Uterus (tissue), 4 donors: ENCODE results near the gene BAK1. TPM values are rescaled to one million over a fixed set of nuclear protein-coding genes. Genes with fewer than 3 reads are reported as not detected.

Experiments used
- DNase-seq, 2 donors: peaks; one replicate each; pipeline ENCODE4 v3.0.0-alpha.2; 2019 to 2020
- H3K27ac ChIP-seq, 2 donors: fragments of 200-600 bp; sonication (generic); 1 replicate in 1 of 2; 2 replicates in 1 of 2; pipeline ENCODE4 v1.5.1; 2016 to 2018
- H3K27me3 ChIP-seq, 2 donors: fragments of 200-600 bp; sonication (generic); one replicate each; pipeline ENCODE4 v1.5.1; 2018 to 2019; ENCODE audit warnings: control low read depth in 1 of 2
- H3K36me3 ChIP-seq, 2 donors: fragments of 200-600 bp; sonication (generic); one replicate each; pipeline ENCODE4 v1.5.1; 2019; ENCODE audit warnings: control low read depth in 1 of 2
- H3K4me1 ChIP-seq, 2 donors: fragments of 200-600 bp; sonication (generic); one replicate each; pipeline ENCODE4 v1.5.1; 2018 to 2019; ENCODE audit warnings: control low read depth in 1 of 2
- H3K4me3 ChIP-seq, 2 donors: fragments of 200-600 bp; sonication (generic); 1 replicate in 1 of 2; 2 replicates in 1 of 2; pipeline ENCODE4 v1.5.1; 2018 to 2019; ENCODE audit warnings: mild to moderate bottlenecking in 1 of 2
- H3K9me3 ChIP-seq, 2 donors: fragments of 200-600 bp; sonication (generic); one replicate each; pipeline ENCODE4 v1.5.1; 2019; ENCODE audit warnings: control low read depth in 1 of 2
- POLR2A ChIP-seq, 2 donors: fragments of 450-650 bp; IDR thresholded peaks; one replicate each; pipeline ENCODE4 v1.6.1; 2016; ENCODE audit warnings: antibody characterized with exemption in 2 of 2, mild to moderate bottlenecking in 1 of 2, moderate library complexity in 1 of 2
- intact Hi-C: fragments of 100-400 bp; cut with DNase I; formaldehyde crosslinking; loops from one replicate; pipeline ENCODE4 v1.15.1; 2023; ENCODE audit warnings: low total_unique reads
- total RNA-seq, 4 donors: library from RNA; depleted of rRNA in 3 of 4; stranded (reverse); fragments of >200 nt in 3 of 4; gene quantifications; one replicate each; pipeline versions ENCODE4 v1.1.0 to v1.2.4, GENCODE V29; 2014 to 2023
- TF ChIP-seq, protein P1 (sequence below), 4 experiments: fragments of 200-600 bp in 2 of 4; fragments of 450-650 bp in 2 of 4; sonication (generic) in 2 of 4; IDR thresholded peaks; one replicate each; pipeline ENCODE4 v1.5.1; 2016 to 2019; ENCODE audit warnings: antibody characterized with exemption in 4 of 4, mild to moderate bottlenecking in 2 of 4, moderate library complexity in 1 of 4
- donor health status: DM: yes; HTN: yes; CAD: no.

Gene BAK1
- total RNA-seq, 4 donors from 2014 or later, result 0.88 to 15.3 (median 6.1) TPM

DNA sequence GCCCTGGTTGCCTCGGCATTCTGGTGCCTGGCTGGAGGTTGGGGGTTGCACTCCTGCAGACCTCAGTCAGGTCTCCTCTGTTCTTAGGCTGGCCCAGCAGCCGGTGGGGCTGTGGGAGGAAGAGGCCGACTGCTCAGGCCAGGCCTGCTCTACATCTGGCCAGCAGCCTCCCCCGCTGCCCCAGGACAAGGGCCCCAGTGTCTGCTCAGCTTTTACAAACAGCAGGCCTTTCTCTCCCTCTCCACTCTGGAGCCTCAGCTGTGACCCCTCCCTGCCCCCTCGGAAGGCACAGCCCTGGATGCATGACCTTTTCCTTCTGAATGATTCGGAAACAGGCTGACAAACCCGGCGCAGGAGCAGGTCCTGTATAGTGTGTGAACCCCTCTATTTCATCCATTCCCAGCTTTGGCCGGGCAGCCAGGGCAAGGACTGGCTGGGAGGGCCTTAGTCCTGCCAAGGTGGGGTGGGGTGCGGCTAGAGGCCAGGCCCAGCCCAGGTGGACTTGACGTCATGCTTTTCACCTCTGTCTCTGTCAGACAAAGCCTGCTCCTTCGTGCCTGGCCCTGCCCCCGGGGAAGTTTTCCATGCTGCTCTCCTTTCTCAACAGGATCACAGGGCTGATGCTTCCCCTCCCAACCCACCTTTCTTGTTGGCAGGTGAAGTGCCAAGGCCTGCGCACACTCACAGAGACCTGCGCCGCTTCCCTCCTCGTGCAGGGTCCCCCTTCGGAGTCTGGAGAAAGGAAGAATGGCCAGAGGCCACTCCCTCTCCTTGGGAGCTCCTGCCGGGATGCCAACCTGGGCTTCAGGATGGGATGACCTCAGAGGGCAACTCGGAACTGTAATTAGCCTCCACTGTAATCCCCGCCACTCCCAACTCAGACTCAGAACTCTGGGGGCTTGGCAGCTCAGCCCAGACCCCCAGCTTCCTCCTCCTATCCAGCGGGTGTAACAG is 31.0 kb upstream of the BAK1 start:
- intact Hi-C loops, result no loop called here
- Histone ChIP-seq H3K4me3 (no peak overlapping the region), H3K36me3 (no peaks in the 10 kb centered on the region), H3K27me3 (no peaks in the 10 kb centered on the region), H3K27ac (peak overlapping the region; percentile 69 to 73), H3K9me3 (no peaks in the 10 kb centered on the region), H3K4me1 (peaks cover 6 to 16% of the 10 kb centered on the region in 2 donors)
- TF ChIP-seq, protein P1, sequence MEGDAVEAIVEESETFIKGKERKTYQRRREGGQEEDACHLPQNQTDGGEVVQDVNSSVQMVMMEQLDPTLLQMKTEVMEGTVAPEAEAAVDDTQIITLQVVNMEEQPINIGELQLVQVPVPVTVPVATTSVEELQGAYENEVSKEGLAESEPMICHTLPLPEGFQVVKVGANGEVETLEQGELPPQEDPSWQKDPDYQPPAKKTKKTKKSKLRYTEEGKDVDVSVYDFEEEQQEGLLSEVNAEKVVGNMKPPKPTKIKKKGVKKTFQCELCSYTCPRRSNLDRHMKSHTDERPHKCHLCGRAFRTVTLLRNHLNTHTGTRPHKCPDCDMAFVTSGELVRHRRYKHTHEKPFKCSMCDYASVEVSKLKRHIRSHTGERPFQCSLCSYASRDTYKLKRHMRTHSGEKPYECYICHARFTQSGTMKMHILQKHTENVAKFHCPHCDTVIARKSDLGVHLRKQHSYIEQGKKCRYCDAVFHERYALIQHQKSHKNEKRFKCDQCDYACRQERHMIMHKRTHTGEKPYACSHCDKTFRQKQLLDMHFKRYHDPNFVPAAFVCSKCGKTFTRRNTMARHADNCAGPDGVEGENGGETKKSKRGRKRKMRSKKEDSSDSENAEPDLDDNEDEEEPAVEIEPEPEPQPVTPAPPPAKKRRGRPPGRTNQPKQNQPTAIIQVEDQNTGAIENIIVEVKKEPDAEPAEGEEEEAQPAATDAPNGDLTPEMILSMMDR (IDR thresholded peaks at IDR 0.05), result no peak
- no peak for TF ChIP-seq POLR2A (IDR thresholded peaks at IDR 0.05)
- DNase-seq, result peak; percentile 36 to 58

DNA sequence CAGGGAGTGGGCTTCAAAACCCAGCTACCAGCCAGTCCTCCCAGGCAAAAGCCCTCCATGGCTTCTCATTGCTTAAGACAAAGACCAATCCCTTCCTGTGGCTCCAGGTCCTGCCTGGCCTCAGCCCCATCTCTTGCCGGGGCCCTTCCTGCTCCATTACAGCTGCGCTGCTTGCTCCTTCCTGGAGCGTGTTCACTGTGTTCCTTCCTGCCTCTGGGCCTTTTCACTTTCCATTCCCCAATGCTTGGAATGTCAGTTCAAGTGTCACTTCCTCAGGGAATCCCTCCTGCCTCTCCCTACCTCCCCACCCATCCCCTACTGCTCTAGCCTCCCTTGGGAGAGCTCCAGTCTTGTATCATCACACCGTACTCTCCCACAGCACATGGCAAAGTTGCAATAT is 30.0 kb upstream of the BAK1 start:
- Histone ChIP-seq H3K27me3 (no peaks in the 10 kb centered on the region), H3K9me3 (no peaks in the 10 kb centered on the region), H3K27ac (peak overlapping the region; percentile 69 to 73), H3K4me1 (peaks cover 6 to 16% of the 10 kb centered on the region in 2 donors), H3K4me3 (no peak overlapping the region), H3K36me3 (no peaks in the 10 kb centered on the region)
- DNase-seq, result no peak
- no peak for TF ChIP-seq POLR2A (IDR thresholded peaks at IDR 0.05)
- TF ChIP-seq, protein P1 (IDR thresholded peaks at IDR 0.05), result no peak
- intact Hi-C loops, result no loop called here

DNA sequence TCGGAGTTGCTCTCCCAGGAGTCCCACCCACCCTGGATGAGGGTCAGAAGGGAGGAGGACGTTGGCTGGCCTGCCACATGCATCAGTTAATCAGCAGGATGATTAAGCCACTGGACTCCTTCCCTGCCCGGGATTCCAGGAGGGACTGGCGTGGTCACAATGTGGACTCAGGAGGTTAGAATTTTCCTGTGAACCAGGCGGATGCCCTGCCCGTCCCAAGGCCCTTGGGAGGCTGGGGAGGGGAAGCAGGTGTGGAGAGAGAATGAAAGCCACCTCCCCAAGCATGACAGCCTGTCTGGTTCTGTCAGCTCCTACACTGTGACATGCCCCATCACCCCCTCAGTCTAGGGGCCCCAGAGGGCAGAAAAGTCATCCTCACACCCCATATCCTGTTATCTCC is 29.5 kb upstream of the BAK1 start:
- TF ChIP-seq, protein P1 (IDR thresholded peaks at IDR 0.05), result no peak
- no peak for TF ChIP-seq POLR2A (IDR thresholded peaks at IDR 0.05)
- peaks cover 0 to 2% of the 10 kb centered on the region in 2 donors for H3K9me3 ChIP-seq
- H3K36me3 ChIP-seq, result no peaks in the 10 kb centered on the region
- H3K4me1 ChIP-seq, result peaks cover 6 to 16% of the 10 kb centered on the region in 2 donors
- H3K27me3 ChIP-seq, result no peaks in the 10 kb centered on the region
- DNase-seq, result peak; percentile 62 to 72
- H3K27ac ChIP-seq, result peak overlapping the region; percentile 69 to 73
- H3K4me3 ChIP-seq, result no peak overlapping the region
- intact Hi-C loops, result no loop called here

DNA sequence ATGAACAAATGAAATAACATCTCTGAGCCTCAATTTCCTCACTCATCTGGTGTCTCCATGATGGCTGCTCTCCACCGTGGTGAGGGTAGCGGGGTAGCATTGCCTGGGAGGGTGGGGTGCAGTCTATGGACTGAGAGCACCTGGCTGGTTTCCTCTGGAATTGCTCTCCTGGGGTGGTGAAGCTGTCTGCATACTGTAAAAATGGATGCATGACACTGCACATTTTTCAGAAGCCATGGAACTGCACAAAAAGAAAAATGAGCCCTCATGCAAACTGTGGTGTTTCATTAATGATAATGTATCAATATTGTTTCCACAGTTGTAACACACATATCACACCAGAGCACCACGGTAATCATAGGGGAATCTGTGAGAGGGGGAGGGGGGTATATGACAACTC is 28.9 kb upstream of the BAK1 start:
- TF ChIP-seq POLR2A (IDR thresholded peaks at IDR 0.05), result no peak
- TF ChIP-seq, protein P1 (IDR thresholded peaks at IDR 0.05), result no peak
- intact Hi-C loops, result no loop called here
- H3K36me3 ChIP-seq, result no peaks in the 10 kb centered on the region
- H3K27ac ChIP-seq, result peak overlapping the region in 1 of 2 donors; percentile 73
- no peak for DNase-seq
- peaks cover 0 to 3% of the 10 kb centered on the region in 2 donors for H3K9me3 ChIP-seq
- peaks cover 6 to 16% of the 10 kb centered on the region in 2 donors for H3K4me1 ChIP-seq
- H3K27me3 ChIP-seq, result no peaks in the 10 kb centered on the region
- no peak overlapping the region for H3K4me3 ChIP-seq

DNA sequence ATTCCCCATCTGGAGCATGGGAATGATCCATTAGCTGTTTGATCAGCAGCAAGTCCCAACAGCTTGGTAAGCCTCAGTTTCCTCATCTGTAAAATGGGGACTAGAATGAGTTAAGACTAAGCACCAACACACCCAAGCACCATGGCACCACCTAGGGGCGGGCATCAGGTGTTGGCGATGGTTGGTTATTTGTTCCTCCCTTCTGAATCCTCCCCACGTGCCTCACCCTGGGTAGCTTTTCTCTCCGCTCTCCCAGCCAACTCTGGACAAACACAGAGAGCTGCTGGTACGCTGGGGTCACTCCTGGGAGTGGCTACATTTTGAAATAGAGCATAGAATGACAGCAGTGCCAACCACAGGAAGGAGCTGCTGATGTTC is 27.7 kb upstream of the BAK1 start:
- Histone ChIP-seq H3K9me3 (peaks cover 0 to 3% of the 10 kb centered on the region in 2 donors), H3K4me1 (peaks cover 6 to 16% of the 10 kb centered on the region in 2 donors), H3K4me3 (no peak overlapping the region), H3K27ac (no peak overlapping the region), H3K36me3 (no peaks in the 10 kb centered on the region), H3K27me3 (no peaks in the 10 kb centered on the region)
- no peak for TF ChIP-seq POLR2A (IDR thresholded peaks at IDR 0.05)
- TF ChIP-seq, protein P1 (IDR thresholded peaks at IDR 0.05), result no peak
- intact Hi-C loops, result no loop called here
- no peak for DNase-seq
